G401.6 (cell line): ENCODE measurements around the gene CROCC2.

Source experiments
- FAIRE-seq: peaks from 2 replicates; lab custom pipeline; 2012; peaks lifted over from hg19 to GRCh38; lab: Jason Lieb, UNC

CROCC2 gene

DNA sequence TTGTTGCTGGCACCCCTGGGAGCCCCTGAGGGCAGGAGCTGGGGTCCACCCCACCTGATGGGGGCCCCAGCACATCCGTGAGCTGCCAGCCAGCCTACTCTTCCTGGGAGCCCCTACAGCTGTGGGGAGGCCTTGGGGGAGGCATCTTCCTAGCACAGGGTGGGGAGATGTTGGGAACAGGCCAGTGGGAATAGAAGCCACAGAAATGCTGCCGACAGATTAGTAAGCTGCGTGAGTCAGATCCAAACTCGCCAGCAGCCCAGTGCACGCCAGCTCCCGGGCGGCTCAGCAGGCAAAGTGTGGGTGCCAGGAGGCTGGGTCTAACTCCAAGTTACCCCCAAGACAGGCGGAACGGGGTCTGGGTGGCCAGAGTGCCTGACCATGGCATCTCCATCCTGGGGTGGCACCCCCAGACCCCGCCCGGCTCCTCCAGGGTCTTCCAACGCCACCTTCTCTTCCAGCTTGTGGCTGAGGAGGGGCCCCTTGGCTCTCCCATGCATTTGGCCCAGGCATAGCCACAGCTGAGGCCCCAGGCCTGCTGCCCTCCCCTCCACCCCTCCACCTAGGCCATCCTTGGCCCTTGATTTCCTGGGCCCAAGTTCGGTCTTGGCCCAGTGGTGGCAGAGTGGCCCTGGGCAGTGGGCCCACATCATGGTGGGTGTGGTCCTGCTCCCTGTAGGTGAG lies 15.3 kb downstream of the CROCC2 start:
- no peak for FAIRE-seq

DNA sequence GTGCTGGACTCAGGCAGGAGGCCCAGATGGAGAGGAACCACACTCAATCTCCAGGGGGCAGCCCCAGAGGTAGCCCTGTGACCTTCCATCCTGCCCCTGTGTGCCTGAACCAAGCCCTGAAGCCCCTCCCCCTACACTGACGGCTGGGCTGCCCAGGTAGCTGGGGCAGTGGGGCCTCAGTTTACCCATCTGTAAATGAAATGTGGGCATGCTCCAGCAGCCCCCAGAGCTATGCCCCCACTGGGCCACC lies 15.8 kb downstream of the CROCC2 start:
- no peak for FAIRE-seq

DNA sequence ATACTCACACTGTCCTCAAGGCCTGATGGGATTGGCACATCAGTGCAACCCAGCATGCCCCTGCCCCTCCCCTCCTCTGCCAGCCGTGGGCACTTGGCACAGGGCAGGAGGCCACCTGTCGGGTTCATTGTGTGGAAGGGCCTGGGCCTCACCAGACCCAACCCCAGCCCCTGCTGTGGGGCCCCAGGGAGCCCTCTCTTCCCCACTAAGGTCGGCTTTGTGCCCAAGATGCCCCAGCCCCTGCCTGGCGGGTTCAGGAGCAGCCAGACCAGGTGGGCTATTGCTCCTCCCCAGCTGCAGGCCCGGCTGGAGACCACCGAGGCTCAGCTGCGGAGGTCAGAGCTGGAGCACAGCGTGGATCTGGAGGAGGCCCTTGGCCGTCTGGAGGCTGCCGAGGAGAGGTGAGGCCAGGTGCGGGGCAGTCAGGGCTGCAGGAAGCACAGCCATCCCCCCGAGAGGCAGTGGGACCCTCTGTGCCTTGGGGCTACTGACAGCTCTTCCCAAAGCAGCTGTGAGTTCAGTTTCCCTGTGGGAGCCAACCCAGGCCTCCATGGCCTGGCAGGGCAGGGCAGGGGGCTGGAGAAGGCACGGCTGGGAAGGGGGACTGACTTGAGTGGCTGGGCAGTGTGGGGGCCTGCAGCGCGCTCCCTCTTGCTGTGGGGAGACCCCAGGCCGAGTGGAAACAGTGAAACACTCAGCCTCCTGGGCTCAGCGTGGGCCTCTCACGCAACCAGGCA lies 16.3 kb downstream of the CROCC2 start:
- no peak for FAIRE-seq

DNA sequence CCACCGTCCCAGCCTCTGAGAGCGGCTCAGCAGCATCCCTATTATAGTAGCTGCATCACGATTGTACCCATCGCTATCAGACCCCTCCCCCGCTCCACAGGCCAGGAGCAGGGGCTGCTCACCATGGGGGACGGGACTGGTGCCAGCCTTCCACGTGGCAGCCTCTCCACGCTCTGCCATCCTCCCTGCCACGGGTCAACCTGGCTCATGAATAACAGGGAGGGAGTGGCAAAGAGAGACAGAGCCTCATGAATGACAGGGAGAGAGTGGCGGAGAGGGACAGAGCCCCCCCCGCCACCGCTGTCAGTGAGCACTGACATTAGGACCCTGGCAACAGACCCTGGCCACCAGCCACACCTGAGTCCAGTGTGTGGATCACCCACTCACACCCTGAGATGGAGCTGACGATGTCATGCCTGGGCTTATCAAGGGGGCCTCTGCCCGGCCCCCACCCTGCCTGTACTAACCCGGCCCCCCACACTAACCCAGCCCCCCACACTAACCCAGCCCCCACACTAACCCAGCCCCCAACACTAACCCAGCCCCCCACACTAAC lies 16.9 kb downstream of the CROCC2 start:
- FAIRE-seq = no peak

DNA sequence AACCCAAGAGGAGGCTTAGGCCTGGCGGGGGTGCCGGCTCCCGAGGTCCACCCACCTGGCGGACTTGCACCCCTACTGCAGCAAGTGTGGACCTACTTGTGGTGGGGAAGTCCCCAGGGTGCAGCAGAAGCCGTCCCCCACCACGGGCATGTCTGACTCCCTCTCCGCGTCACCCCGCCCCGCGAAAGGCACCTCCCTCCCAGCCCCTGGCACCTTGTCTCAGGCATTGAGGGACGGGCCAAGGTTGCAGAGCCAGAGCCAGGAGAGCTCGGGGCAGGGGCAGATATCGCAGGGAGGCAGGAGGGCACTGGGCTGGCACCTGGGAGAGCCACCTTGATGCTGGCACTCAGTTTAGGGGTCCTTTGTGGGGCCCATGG lies 19.0 kb downstream of the CROCC2 start:
- no peak for FAIRE-seq

DNA sequence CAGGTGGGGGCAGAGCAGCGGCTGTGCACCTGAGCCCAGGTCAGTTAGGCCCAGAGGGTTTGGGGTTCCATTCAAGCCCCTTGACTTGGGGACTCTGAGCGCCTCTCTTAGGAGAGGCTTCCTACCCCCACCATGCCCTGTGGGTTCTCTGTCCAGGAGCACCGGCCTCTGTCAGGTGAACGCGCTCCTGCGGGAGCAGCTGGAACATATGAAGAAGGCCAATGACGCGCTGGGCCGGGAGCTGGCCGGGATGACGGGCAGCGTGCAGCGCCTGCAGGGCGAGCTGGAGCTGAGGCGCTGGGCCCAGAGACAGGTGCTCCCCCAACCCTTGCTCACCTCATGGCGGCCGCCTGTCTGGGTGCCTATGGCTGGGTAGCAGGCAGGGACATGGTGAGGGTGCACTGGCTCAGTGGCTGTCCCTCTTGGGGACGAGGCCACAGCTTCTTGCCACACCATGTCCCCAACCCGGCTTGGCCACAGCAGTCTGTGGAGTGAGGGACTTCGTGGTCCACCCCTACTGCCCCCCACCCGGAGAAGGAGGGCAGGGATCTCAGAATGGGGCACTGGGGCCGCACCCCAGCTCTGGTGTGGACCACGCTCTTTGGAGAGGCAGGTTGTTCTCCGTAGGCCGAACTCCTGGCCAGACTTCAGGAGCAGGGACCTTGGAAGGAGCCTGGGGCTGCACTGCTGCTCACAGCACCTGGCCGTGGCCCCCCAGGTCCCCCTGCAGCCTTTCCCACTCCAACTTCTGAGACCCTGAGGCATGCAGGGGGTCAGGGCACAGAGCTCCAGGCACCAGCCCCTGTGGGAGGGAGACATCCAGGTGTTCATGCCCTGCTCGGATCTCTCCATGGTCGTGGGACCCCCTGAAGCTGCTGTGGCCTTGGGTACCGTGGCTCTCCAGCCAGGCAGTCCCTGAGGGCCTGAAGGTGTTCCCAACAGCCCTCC lies 19.7 kb downstream of the CROCC2 start:
- FAIRE-seq = no peak

DNA sequence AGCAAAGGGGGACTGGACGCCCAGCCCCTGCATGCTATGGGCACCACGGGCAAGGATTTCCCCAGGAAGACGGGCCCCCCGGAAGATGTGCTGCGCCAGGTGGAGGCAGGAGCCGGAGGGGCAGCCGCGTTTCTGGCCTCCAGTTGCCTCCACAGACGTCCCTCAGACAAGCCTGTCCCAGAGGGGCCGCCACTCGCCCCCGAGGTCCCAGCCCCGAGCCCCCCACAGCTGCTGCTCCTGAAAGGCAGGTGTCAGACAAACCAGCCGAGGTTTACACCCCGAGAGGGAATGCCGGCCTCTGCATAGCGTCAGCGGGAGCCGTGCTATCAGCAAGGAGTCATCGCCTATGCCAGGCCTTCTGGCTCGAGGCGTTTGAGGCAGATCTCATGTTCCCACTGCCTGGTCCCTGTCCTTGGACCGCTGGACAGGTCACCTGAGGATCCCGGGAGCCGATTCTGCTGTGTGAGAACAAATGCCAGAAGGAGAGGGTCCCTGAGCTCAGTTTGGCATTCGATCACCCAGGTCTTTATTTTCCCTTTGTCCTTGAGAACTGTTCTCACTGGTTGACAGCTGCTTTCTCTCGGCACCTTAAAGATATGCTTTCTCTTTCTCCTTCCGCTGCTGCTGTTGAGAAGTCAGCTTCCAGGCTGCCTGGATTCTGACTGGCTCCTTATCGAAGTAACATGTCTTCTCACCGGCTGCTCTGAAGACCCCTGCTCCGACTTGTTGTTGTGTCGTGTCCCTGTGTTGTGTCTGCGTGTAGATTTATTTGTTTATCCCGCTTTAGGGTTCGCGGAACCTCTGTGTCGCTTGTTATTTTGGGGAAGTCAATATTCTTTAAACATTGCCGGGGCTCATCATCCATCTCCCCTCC lies 20.6 kb downstream of the CROCC2 start:
- FAIRE-seq = no peak

DNA sequence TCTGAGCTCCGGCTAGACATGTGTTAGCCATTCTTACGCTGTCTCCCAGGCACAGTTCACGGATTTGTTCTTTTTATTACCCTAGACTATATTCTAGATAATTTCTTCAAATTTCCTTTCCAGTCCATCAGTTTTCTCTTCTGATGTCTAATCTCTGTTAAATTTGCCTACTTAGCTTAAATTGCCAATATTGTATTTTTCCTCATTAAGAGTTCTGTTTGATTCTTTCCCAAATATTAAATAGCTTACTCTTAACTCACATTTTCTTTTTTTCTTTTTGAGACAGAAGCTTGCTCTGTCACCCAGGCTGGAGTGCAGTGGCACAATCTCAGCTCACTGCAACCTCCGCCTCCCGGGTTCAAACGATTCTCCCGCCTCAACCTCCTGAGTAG lies 21.2 kb downstream of the CROCC2 start:
- FAIRE-seq = no peak

DNA sequence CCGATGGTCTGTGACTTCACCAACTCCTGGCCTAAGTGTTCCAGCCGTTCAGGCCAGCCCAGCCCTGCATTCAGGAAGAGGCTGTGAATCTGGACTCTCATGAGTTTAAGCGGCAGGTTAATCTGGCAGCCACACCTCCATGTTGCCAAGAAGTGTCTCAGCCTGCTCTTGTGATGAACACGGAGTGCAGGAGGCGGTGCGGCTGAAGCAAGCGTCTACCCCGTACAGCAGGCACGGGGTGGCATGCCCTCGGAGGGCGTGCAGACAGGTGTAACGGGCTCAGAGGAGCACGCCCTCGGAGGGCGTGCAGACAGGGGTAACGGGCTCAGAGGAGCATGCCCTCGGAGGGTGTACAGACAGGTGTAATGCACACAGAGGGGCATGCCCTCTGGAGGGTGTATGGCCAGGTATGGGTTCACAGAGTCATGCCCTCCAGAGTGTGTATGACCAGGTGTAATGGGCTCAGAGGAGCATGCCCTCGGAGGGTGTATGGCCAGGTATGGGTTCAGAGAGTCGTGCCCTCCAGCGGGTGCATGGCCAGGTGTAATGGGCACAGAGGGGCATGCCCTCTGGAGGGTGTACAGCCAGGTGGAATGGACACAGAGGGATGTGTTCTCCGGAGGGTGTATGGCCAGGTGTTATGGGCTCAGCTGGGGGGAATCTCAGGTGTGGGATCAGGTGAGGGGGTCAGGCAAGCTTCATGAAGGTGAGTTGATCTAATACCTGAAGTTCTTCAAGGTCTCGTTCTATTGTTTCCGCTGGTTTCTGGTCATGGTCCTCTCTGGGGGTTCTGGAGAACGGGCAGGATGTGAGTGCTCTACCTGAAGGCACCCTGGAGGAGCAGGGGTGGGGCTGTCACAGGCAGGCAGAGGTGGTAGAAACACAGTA lies 22.6 kb downstream of the CROCC2 start:
- FAIRE-seq = no peak

DNA sequence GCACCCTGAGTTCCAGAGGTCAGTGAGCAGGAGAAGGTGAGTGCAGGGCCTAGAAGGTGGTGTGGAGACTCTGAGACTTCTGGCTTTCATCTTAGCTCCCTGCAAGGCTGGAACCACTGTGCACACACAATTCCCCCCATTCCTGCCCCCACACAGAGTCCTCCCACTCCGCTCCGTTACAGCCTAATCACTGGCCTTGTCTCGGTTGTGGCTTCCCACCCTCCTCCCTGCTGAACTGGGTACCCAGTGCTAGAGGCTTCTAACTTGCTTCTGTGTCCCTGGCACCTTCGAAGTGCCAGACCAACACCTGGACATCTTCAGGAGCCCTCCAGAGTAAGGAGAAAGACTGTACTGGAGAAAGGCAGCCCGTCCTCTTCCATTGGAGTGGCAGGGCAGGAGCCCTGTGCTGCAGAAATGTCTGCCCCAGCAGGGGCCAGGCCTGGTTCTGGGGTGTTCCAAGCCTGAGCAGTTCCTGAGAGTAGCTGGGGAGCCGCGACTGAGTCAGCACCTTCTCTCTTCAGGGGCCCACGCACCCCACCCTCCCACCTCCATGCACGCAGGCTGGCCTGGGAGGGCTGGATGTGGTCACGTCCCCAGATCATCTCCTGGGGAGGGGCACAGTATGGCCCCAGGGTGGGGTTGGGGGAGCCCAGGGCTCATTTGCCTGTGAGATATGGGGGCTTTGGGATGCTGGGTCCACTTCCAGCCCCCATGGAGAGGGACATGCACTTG lies 23.4 kb downstream of the CROCC2 start:
- no peak for FAIRE-seq

DNA sequence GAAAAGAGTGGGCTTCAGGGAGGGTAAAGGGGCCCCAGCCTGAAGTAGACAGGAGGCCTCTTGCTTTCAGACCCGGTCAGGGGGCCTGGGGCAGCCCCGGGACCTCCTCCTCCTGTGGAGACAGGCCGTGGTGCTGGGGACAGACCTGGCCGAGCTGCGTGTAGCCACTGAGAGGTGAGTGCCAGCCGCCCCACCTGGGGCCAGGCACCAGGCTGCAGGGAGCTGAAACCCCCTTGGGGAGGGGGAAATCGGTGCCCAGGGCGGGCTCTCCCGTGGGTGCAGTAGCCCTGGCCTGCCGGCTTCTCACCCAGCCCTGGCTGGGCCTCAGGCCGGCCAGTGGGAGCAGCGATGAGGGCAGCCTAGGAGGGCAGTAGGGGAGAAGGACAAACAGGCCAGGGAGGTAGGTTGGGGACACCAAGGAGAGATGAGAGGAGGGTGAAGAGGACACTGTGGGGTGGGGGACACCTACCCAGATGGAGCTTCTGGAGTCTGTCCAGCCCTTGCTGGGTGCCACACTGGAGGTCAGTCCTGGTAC lies 24.0 kb downstream of the CROCC2 start:
- FAIRE-seq = no peak

DNA sequence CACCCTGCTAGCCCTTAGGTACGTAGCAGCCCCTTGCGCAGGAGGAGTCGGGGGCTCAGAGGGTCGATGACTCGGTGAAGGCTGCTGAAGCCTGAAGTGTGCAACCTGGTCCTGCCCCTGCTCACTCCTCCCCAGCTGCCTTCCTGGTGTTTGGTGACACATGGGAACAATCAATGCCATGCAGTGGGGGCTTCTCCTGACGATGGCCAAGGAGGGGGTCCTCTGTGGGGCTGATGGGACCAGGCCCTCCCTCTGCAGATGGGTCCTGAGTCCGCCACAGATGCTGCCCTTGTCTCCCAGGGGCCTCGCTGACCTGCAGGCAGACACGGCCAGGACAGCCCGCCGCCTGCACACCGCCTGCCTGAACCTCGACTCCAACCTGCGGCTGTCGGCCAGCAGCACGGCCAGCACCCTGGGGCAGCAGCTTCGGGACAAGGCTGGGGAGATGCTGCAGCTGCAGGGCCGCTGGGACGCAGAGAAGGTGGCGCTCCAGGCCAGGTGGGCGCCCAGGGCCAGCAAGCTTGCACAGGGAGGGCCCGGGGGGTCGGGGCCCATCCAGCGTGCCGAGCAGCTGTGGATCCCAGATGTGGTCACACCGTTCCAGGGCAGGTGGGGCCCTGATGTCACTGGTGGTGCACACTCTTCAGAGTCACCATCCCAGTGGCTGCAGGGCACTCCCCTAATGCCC lies 24.6 kb downstream of the CROCC2 start:
- FAIRE-seq = no peak

DNA sequence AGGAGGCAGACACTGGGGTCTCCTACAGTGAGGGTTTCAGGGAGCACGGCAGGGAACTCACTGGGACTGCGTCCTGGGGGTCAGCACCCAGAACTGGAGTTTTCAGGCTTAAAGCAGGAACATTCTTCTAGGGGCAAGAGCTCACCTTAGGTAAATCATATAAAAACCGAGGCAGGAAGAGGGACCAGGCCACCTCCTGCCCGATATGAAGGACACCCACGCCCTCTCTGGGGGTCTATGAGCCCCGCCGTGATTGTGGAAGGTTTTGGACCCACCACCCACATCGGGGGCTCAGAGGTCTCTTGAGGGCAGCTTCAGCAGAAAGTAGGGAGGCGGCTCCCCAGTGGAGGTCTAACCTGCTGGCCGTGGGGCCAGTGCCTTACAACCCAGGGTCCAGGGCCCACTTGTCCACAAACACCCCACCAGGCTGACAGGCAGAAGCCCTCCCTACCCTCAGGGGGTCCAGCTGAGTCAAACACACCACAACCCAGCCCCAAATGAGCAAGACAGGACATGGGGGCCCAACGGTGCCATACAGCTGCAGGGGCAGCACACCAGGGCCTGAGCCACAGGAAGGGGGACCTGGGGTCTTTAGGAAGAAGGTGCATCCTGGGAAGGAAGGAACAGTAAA lies 25.3 kb downstream of the CROCC2 start:
- FAIRE-seq = no peak

DNA sequence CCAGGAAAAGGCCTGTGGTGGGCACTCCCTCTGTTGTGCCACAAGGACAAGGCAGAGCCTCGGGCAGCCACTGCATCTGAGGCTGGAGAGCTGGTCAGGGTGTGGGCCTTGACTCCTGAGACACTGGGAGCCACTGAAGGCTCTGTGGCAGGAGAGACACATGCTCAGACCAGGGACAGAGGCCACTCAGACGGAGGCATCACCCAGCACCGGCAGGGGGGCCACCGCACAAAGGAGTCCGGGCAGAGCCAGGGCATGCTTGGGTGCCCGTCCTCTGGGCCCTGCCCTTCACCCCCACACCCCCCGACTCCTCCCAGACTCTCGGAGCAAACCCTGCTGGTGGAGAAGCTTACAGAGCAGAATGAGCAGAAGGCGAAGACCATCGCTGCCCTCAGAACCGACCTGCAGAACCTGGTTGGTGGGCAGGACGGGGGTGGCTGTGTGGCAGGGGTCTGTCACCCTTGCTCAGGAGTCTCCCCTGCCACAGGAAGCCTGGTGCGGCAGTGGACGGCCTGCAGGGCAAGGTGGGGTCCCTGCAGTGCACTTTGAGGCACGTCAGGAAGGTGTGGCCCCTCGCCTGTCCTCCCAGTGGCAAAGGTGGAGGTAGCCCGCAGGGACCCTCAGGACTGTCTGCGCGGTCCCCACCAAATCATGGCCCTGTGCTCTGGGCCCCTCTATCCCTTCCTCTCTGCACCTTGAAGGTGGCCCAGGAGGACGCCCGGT lies 26.0 kb downstream of the CROCC2 start:
- FAIRE-seq = no peak

DNA sequence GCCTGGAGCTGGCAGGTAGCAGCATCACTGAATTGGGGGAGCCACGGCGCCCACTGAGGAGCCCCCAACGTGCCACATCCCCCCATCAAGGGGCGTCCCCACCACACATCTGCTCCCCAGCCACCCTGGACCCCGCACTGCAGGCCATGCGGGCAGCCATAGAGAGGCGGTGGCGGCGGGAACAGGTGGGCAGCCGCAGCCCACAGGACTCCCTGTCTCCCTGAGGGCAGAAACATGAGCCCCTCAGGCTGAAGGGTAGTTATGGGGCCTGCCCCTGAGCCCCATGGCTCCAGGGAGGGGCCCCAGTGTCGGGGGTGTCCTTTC lies 26.6 kb downstream of the CROCC2 start:
- no peak for FAIRE-seq

DNA sequence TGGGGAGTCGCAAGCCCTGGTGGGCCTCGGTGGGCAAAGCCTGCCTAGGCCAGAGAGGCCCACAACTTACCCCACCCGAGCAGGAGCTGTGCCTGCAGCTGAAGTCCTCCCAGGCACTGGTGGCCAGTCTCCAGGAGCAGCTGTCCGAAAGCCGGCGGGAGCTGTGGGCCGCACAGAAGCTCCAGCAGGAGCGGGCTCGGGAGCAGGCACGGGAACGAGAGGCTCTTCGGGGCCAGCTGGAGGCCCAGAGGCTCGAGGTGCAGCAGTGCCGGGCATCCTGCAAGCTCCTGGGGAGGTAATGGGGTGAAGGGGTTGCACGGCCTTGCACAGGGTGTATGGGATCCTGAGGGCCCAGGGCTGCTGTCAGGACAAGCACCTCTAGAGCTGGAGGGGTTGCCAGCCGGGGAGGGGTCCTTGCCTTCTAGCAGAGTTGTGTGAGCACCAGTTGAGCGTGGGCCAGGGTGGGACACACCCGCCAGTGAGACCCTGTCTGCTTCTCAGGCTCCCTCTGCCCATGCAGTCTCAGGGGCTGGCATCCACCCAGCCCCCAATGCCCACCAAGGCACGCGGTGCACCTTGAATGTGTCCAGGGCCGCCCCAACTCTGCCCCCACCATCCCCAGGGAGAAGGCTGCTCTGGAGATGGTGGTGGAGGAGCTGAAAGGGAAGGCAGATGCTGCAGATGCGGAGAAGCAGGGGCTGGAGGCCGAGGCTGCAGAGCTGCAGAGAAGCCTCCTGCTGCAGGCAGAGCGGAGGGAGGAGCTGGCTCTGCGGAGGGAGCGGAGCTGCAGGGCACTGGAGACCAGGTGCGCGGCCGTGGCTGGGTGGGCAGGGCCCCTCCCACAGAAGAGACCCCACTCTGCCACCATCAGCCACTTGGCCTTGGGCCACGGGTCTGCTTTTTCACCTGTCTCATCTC lies 27.2 kb downstream of the CROCC2 start:
- no peak for FAIRE-seq

DNA sequence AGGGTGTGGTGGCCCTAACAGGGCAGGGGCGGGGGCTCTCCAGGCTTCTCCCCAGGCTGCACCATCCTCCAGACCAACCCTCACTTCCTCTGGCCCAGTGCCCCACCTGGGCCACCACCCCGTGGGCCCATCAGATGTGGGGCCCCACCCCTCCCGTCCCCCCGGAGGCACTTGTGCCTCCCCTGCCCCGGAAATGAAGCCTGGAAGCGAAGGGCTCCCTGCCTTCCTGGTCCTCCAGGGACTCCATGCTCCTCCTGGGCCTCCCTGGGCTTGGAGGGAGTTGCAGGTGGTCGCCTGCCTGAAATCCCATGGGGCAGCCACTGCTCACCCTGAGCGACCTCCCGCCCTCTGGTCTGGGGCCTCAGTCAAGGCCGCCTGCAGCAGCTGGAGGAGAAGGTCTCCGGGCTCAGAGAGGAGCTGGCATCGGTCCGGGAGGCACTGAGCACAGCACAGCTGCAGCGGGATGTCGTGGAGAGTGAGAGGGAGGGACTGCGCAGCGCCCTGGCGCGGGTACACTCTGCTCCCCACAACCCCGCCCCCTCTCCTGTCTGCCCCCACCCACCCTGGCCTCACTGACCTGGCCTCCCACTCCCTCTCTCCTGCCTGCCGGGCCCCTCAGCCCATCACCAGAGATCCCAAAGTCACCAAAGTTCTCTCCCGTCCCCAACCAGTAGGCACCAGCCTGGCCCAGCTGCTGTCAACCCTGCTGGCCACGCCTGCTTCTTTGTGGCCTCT lies 28.0 kb downstream of the CROCC2 start:
- FAIRE-seq = no peak
